Activated CD4-positive, alpha-beta memory T cell treated with anti-CD3 and anti-CD28 coated beads for 36 hours (primary cell): ENCODE data around the gene PTPRR. TPM values are rescaled to one million over a fixed set of nuclear protein-coding genes. Genes with fewer than 3 reads are reported as not detected.

Source experiments
- CTCF ChIA-PET: fragments of 350-600 bp; sonication (Branson Sonifier 250); formaldehyde crosslinking; loops from one replicate; lab custom pipeline; 2021; ENCODE audit warnings: antibody characterized with exemption, inconsistent platforms; lab: Charles Lee
- POLR2A ChIA-PET: fragments of 350-600 bp; sonication (Branson Sonifier 250); formaldehyde crosslinking; loops from one replicate; lab custom pipeline; 2021; ENCODE audit warnings: antibody characterized with exemption; lab: Charles Lee
- DNase-seq: peaks from one replicate; pipeline ENCODE4 v3.0.0-alpha.2; 2020
- H3K27ac Mint-ChIP-seq: one replicate; pipeline ENCODE4 v1.8.0; 2021; ENCODE audit warnings: mixed read lengths
- H3K27me3 Mint-ChIP-seq: one replicate; pipeline ENCODE4 v1.8.0; 2021; ENCODE audit warnings: mixed read lengths
- H3K36me3 Mint-ChIP-seq: one replicate; pipeline ENCODE4 v1.8.0; 2021; ENCODE audit warnings: mixed read lengths
- H3K4me1 Mint-ChIP-seq: one replicate; pipeline ENCODE4 v1.8.0; 2021; ENCODE audit warnings: low read depth, mixed read lengths
- H3K4me3 Mint-ChIP-seq: one replicate; pipeline ENCODE4 v1.8.0; 2021; ENCODE audit warnings: mild to moderate bottlenecking, mixed read lengths
- H3K9me3 Mint-ChIP-seq: one replicate; pipeline ENCODE4 v1.8.0; 2021; ENCODE audit warnings: mixed read lengths
- intact Hi-C: fragments of 100-400 bp; cut with micrococcal nuclease; formaldehyde crosslinking; loops from one replicate; pipeline ENCODE4 v1.15.1; 2023
- total RNA-seq, 2 experiments: library from RNA; stranded (reverse); gene quantifications; one replicate each; pipeline ENCODE4 v1.2.3, GENCODE V29; 2021

The PTPRR gene
- total RNA-seq, 2 experiments from 2014 or later = not detected

DNA sequence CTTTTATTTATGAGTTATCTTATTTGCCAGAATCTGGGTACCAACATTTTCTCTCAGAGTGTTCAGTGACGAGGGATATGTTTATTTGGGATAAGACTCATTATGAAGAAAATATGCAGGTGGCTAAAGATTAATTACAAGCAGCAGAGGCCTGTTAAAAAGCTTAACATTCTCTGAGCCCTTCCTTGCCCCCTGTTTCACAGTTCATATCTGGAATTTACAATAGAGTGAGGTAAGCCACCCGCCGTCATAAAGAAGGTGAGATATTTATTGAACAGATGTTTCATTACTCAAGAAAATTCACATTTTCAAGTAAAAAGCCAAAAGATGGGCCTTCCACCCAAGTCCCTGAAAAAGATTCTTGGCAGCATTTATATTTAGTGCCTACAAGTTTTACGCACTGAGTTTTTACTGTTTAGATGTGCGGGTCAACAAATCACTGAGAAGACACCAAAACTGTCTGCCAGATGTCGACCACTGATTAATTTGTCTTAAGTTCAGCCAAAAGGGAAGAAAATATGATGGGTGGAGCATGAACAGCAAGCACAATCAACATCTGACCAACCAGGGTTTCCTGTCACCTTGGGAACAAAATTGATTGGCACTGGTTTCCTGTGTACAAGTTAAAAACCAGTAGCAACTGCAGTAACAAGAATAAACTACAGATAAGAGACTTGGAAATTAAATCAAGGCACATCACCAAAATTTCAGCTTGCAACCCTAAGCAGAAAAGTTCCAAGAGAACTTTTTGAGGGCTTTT, 197.8 kb downstream of the PTPRR start:
- Mint-ChIP-seq H3K27ac (no peak overlapping the region), H3K4me3 (no peak overlapping the region), H3K4me1 (peaks cover 5% of the 10 kb centered on the region), H3K36me3 (no peaks in the 10 kb centered on the region), H3K27me3 (peaks cover 7% of the 10 kb centered on the region), H3K9me3 (no peaks in the 10 kb centered on the region)
- DNase-seq = no peak
- ChIA-PET POLR2A (no interaction called here), CTCF (no interaction called here)
- intact Hi-C loops = no loop called here

DNA sequence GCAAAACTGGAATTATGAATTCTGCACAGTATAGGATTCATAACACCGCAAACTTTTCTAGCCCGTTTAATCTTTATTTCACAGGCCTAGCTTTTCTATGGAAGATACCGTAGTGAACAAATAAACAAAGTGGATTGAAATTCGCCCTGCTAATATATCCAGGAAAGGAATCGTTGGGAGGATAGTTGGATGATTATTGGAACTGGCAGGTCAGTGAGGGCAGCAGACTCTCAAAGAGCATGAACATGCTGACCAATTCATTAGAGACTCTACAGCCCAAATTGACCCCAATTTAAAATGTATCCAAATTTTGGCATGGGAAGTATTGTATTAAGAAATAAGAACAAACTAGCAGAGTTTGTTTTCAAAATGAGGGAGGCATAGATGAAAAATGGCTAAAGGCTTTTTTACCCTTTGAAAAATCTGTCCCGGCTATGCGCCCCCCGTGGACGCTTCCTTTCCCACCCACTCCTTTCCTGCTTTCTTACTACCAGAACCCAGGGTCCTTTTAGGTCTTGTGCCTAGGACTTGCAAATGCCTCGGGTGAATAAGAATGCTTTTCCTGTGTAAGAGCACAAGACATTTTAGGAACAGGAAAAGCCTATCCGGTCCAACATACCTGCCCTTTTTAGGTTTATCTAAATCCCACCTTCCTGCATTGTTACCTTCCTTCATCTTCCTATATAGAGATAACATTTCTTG, 198.7 kb downstream of the PTPRR start:
- intact Hi-C loops = loop anchor here (2.0 kb wide), 1 partner anchor 821 kb away; no protein-coding TSS in a partner anchor

DNA sequence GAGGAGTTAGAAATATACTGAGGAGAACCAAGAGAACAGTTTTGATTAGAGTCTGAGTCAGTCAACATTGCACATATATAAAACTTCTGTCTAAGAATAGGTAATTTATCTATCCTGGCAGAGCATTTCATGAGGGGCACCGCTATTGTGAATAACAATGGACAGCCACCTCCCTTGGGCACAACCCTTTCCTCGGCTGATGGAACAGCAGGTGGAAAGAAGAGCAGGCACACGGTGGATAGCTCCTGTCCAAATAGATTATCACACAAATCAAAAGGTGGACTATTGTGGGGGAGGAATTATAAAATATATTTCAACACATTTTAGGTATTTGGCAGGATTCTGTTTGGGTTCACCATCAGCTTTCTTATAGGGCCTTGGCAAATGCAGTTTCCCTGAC, 199.3 kb downstream of the PTPRR start:
- Mint-ChIP-seq H3K9me3 (no peaks in the 10 kb centered on the region), H3K4me1 (peaks cover 5% of the 10 kb centered on the region), H3K36me3 (no peaks in the 10 kb centered on the region), H3K27me3 (peaks cover 7% of the 10 kb centered on the region), H3K4me3 (no peak overlapping the region), H3K27ac (no peak overlapping the region)
- intact Hi-C loops = loop anchor here (2.0 kb wide), 1 partner anchor 820 kb away; no protein-coding TSS in a partner anchor
- POLR2A ChIA-PET = no interaction called here
- CTCF ChIA-PET = interaction anchor here (1.0 to 1.6 kb wide), 4 partner anchors 9 to 841 kb away, joined by 4 to 6 read pairs (median 5); no protein-coding TSS in a partner anchor
- no peak for DNase-seq

More for the DNA sequence above, 198.7 kb downstream of the PTPRR start:
- peaks cover 5% of the 10 kb centered on the region for H3K4me1 Mint-ChIP-seq
- ChIA-PET POLR2A (no interaction called here), CTCF (interaction anchor here (1.0 to 1.6 kb wide), 4 partner anchors 9 to 842 kb away, joined by 4 to 6 read pairs (median 5); no protein-coding TSS in a partner anchor)
- H3K27me3 Mint-ChIP-seq = peaks cover 7% of the 10 kb centered on the region
- no peak for DNase-seq
- no peaks in the 10 kb centered on the region for H3K36me3 Mint-ChIP-seq
- H3K4me3 Mint-ChIP-seq = no peak overlapping the region
- H3K27ac Mint-ChIP-seq = no peak overlapping the region
- H3K9me3 Mint-ChIP-seq = no peaks in the 10 kb centered on the region

DNA sequence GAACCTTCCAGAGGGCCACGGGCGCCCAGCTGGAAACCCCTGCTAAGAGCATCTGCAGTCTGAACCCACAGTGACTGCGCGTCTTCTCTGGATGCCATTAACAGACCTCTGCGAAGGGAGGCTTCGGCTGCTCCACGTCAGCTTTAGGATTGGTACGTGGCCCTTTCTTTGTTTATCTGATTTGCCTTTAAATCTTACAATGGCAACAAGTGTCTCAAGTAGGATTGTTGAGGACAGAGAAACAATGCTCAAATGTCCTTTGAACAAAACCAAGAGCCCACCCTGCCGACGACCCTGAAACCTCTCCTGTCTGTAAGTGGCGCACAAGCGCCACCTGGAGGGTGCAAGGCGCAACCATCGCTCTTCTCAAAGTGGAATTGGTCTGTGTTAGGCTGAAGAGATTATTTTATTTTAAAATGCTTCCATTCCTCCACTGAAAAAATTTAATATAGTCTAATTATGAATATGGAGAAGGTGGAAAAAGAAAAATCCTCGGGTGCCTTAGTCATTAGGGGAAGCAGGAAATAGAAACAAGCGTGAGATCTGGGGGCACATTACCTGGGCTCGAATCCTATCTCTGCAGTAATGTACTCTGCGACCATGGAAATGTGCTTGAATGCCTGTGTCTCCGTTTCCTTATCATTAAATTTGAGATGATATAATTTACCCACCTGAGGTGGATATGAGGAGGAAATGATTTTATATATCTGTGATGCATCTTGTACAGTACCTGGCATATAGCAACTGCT, 200.7 kb downstream of the PTPRR start:
- DNase-seq = peak; percentile 22
- no peak overlapping the region for H3K4me3 Mint-ChIP-seq

DNA sequence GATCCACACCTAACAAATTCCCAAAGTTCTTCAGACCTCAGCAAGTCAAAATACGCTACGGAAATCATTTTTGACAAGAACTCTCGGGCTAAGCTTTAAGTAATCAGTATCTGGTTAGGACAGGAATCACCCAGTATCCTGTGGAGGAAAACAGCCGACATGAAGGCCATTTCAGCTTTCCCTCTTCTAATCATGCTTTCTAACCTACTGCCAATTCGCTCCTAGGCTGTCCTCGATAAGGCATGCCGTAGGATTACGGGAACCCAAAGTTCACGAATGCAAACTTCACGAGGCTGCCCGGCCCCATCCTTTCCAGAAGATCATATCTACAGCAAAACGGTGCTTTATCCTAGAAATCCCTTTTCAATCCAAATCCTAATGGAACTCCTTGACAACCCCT, 201.5 kb downstream of the PTPRR start:
- no peak overlapping the region for H3K4me3 Mint-ChIP-seq
- H3K9me3 Mint-ChIP-seq = no peaks in the 10 kb centered on the region
- no peak overlapping the region for H3K27ac Mint-ChIP-seq
- ChIA-PET CTCF (interaction anchor here (0.6 to 3.7 kb wide), 7 partner anchors 10 to 932 kb away, joined by 3 to 18 read pairs (median 3); no protein-coding TSS in a partner anchor), POLR2A (no interaction called here)
- H3K36me3 Mint-ChIP-seq = no peaks in the 10 kb centered on the region
- peaks cover 7% of the 10 kb centered on the region for H3K27me3 Mint-ChIP-seq
- DNase-seq = no peak
- intact Hi-C loops = loop anchor here (1.0 kb wide), 1 partner anchor 129 kb away; no protein-coding TSS in a partner anchor
- H3K4me1 Mint-ChIP-seq = peaks cover 5% of the 10 kb centered on the region

More for the DNA sequence above, 200.7 kb downstream of the PTPRR start:
- CTCF ChIA-PET = interaction anchor here (0.6 to 3.7 kb wide), 6 partner anchors 9 to 841 kb away, joined by 3 to 18 read pairs (median 3); no protein-coding TSS in a partner anchor
- Mint-ChIP-seq H3K4me1 (peaks cover 5% of the 10 kb centered on the region), H3K9me3 (no peaks in the 10 kb centered on the region), H3K27me3 (peaks cover 7% of the 10 kb centered on the region), H3K36me3 (no peaks in the 10 kb centered on the region), H3K27ac (no peak overlapping the region)
- POLR2A ChIA-PET = no interaction called here
- intact Hi-C loops = loop anchor here (1.0 to 2.0 kb wide), 2 partner anchors 130 to 819 kb away; no protein-coding TSS in a partner anchor

DNA sequence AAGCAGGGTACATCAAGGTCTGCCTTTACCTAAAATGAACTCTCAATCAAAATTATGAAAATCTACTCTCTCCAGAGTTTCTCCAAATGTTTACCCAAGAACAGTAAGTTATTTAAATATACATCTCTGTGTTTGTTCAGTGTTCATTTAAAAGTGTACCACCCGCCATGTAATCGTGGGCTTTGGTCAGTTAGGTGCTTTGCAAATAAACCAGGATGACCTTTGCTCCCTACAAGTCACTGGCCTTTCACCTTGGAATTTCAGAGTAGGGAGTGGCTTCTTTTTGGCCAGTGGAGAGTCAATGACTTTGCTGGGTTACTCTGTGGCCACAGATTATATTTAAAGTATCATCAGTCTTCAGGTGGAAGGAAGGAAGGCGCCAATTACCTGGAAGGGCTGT, 208.7 kb downstream of the PTPRR start:
- Mint-ChIP-seq H3K4me1 (no peaks in the 10 kb centered on the region), H3K4me3 (no peak overlapping the region), H3K27ac (no peak overlapping the region), H3K27me3 (peaks cover 3% of the 10 kb centered on the region), H3K36me3 (no peaks in the 10 kb centered on the region), H3K9me3 (no peaks in the 10 kb centered on the region)
- ChIA-PET POLR2A (no interaction called here), CTCF (no interaction called here)
- DNase-seq = no peak
- intact Hi-C loops = no loop called here

DNA sequence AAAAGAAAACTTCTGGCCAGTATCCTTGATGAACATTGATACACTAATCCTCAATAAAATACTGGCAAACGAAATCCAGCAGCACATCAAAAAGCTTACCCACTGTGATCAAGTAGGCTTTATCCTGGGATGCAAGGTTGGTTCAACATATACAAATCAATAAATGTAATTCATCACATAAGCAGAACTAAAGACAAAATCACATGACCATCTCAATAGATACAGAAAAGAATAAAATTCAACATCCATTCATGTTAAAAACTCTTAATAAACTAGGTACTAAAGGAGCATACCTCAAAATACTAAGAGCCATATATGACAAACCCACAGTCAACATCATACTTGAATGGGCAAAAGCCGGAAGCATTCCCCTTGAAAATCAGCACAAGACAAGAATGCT, 211.5 kb downstream of the PTPRR start:
- DNase-seq = no peak
- ChIA-PET CTCF (no interaction called here), POLR2A (no interaction called here)
- Mint-ChIP-seq H3K36me3 (no peaks in the 10 kb centered on the region), H3K4me1 (no peaks in the 10 kb centered on the region), H3K4me3 (no peak overlapping the region), H3K27me3 (peaks cover 8% of the 10 kb centered on the region), H3K9me3 (no peaks in the 10 kb centered on the region), H3K27ac (no peak overlapping the region)
- intact Hi-C loops = no loop called here

DNA sequence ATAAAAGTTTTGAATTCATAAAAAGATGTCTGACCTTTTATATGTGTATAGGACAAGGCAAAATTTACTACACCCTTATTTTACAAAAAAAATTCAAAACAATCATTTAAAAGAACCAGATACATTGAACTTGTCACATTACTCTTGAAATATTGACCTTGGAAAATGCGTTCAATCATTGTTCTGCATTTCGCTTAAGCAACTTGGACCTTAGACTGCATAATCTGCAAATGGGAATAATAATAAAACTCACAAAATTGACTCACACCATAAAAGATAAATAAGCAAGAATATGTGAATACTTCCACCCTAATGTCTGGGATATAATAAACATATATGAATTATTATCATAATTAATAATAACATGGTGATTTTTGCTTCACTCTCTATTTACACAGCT, 213.9 kb downstream of the PTPRR start:
- Mint-ChIP-seq H3K27ac (no peak overlapping the region), H3K4me1 (no peaks in the 10 kb centered on the region), H3K36me3 (no peaks in the 10 kb centered on the region), H3K9me3 (no peaks in the 10 kb centered on the region), H3K4me3 (no peak overlapping the region), H3K27me3 (peaks cover 12% of the 10 kb centered on the region)
- CTCF ChIA-PET = no interaction called here
- no peak for DNase-seq
- intact Hi-C loops = no loop called here
- POLR2A ChIA-PET = no interaction called here

DNA sequence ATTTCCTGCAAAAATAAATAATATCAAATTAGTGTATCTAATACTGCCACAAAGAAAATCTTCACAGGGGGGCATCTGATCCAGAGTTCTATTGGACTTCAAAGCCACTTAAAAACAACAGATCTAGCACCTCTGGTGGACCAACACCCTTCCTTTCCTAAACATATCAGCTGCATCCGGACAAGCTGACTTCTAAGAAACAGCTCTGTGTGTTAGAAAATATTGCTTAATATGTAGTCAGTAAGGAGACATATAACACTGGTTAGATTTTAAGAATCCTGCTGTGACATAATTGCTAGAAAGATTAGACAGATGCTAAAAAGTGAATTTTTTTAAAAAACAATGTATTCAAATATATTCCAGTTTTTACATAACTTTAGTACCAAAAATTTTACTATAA, 222.2 kb downstream of the PTPRR start:
- H3K27ac Mint-ChIP-seq = no peak overlapping the region
- H3K4me1 Mint-ChIP-seq = no peaks in the 10 kb centered on the region
- CTCF ChIA-PET = no interaction called here
- no peak for DNase-seq
- H3K36me3 Mint-ChIP-seq = no peaks in the 10 kb centered on the region
- intact Hi-C loops = no loop called here
- no peak overlapping the region for H3K4me3 Mint-ChIP-seq
- POLR2A ChIA-PET = no interaction called here
- no peaks in the 10 kb centered on the region for H3K9me3 Mint-ChIP-seq
- peaks cover 2% of the 10 kb centered on the region for H3K27me3 Mint-ChIP-seq

DNA sequence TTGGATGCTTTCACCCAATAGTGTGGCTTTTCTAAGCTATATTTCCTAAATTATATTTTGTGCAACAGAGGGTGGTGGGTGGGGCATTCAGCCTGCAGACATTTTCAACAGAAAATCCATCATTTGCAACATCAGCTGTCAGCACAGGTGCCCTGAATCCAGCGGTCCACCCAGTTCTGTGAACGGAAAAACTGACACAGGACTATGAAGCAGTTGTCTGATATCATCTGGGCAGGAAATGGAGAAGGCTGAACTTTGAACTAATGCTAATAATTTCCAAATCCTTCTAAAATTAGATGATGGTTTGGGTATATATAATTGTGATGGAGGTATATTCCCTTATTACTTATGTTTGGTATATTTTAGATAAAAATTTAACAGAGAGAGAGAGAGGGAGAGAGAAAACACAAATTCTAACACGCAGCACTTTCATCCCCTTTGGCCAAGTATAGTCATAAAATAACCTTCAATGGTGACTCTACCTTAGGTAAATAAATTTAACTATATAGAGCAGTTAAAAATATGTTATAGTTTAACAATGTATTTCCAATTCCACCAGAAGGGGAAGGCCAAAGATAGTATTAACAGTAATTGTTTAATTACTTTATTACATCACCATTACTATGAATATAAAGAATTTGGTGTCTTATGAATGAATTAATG, 225.0 kb downstream of the PTPRR start:
- H3K27ac Mint-ChIP-seq = no peak overlapping the region
- ChIA-PET CTCF (no interaction called here), POLR2A (no interaction called here)
- intact Hi-C loops = no loop called here
- no peak for DNase-seq
- no peak overlapping the region for H3K4me3 Mint-ChIP-seq
- H3K27me3 Mint-ChIP-seq = no peaks in the 10 kb centered on the region
- no peaks in the 10 kb centered on the region for H3K4me1 Mint-ChIP-seq
- H3K36me3 Mint-ChIP-seq = no peaks in the 10 kb centered on the region
- no peaks in the 10 kb centered on the region for H3K9me3 Mint-ChIP-seq

DNA sequence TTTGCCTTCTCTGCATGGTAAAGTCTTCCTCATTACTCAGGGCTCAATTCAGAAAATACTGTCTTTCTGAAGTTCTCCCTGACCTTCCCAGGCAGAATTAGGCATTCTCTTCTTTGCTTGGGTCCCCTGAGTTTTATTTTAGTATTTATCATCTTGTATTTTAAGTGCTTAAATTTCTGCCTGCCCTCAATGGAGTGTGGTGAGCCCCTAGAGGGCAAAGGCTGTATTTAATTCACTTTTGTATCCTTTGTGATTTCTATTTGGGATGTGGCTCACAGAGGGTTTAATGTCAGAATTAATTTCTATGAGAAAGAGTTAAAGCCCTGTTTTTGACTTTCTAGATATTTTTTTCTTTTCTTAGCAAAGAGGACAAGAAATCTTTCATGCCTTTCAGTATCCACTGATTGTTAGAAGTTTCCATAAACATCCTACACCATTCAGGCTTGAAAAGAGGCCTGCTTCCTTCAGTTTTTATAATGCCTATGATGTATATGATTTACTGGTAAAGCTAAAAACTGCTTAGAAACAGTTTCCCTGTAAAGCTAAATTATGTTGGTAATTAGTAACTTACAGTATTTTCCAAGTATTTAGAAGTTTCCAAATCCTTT, 227.8 kb downstream of the PTPRR start:
- no peaks in the 10 kb centered on the region for H3K36me3 Mint-ChIP-seq
- POLR2A ChIA-PET = no interaction called here

More for the DNA sequence above, 227.8 kb downstream of the PTPRR start:
- Mint-ChIP-seq H3K27me3 (no peaks in the 10 kb centered on the region), H3K27ac (no peak overlapping the region), H3K9me3 (no peaks in the 10 kb centered on the region), H3K4me3 (no peak overlapping the region), H3K4me1 (no peaks in the 10 kb centered on the region)
- DNase-seq = no peak
- intact Hi-C loops = no loop called here
- CTCF ChIA-PET = interaction anchor here (1.3 kb wide), 1 partner anchor 114 kb away, joined by 3 read pairs; no protein-coding TSS in a partner anchor
